Activated naive CD8-positive, alpha-beta T cell (primary cell): ENCODE results near the gene ZYX.
"Not testable (repeated sequence)": the region's sequence is repeated elsewhere in the genome, so short reads cannot be mapped to it uniquely, and the experiment has no call there.

ENCODE experiments used
- H3K27ac Mint-ChIP-seq: one replicate; pipeline ENCODE4 v1.8.0; 2021; ENCODE audit warnings: mixed read lengths
- H3K27me3 Mint-ChIP-seq: one replicate; pipeline ENCODE4 v1.8.0; 2021; ENCODE audit warnings: mixed read lengths
- H3K36me3 Mint-ChIP-seq: one replicate; pipeline ENCODE4 v1.8.0; 2021; ENCODE audit warnings: mixed read lengths
- H3K4me1 Mint-ChIP-seq: one replicate; pipeline ENCODE4 v1.8.0; 2021; ENCODE audit warnings: low read depth, mixed read lengths
- H3K4me3 Mint-ChIP-seq: one replicate; pipeline ENCODE4 v1.8.0; 2021; ENCODE audit warnings: mild to moderate bottlenecking, mixed read lengths
- H3K9me3 Mint-ChIP-seq: one replicate; pipeline ENCODE4 v1.8.0; 2021; ENCODE audit warnings: low read depth, mixed read lengths

Gene ZYX

GRCh38 chr7:143387156-143387975 lies 6.2 kb downstream of the ZYX start:
- Mint-ChIP-seq H3K27ac (no peak overlapping the region), H3K36me3 (peaks cover 3% of the 10 kb centered on the region), H3K4me1 (peaks cover 25% of the 10 kb centered on the region), H3K4me3 (no peak overlapping the region), H3K27me3 (no peaks in the 10 kb centered on the region), H3K9me3 (no peaks in the 10 kb centered on the region)

GRCh38 chr7:143388051-143388450 lies 6.9 kb downstream of the ZYX start:
- Mint-ChIP-seq H3K4me3 (no peak overlapping the region), H3K36me3 (peaks cover 3% of the 10 kb centered on the region), H3K27ac (no peak overlapping the region), H3K4me1 (peaks cover 18% of the 10 kb centered on the region), H3K9me3 (no peaks in the 10 kb centered on the region), H3K27me3 (no peaks in the 10 kb centered on the region)

GRCh38 chr7:143388491-143389101 lies 7.5 kb downstream of the ZYX start:
- H3K4me1 Mint-ChIP-seq, result peaks cover 15% of the 10 kb centered on the region
- H3K36me3 Mint-ChIP-seq, result peaks cover 3% of the 10 kb centered on the region
- H3K9me3 Mint-ChIP-seq, result no peaks in the 10 kb centered on the region
- no peak overlapping the region for H3K4me3 Mint-ChIP-seq
- H3K27me3 Mint-ChIP-seq, result no peaks in the 10 kb centered on the region
- H3K27ac Mint-ChIP-seq, result peak overlapping the region; percentile 77

- no peaks in the 10 kb centered on the region for H3K27me3 Mint-ChIP-seq
- H3K4me1 Mint-ChIP-seq, result peaks cover 18% of the 10 kb centered on the region
- H3K4me3 Mint-ChIP-seq, result no peak overlapping the region
- no peaks in the 10 kb centered on the region for H3K9me3 Mint-ChIP-seq
- peak overlapping the region; percentile 77 for H3K27ac Mint-ChIP-seq
- peaks cover 3% of the 10 kb centered on the region for H3K36me3 Mint-ChIP-seq
Measured at GRCh38 chr7:143389316-143390103, 8.4 kb downstream of the ZYX start.

GRCh38 chr7:143390104-143390772 lies 9.1 kb downstream of the ZYX start:
- Mint-ChIP-seq H3K9me3 (no peaks in the 10 kb centered on the region), H3K4me3 (no peak overlapping the region), H3K27ac (peak overlapping the region; percentile 77), H3K4me1 (peaks cover 23% of the 10 kb centered on the region), H3K36me3 (peaks cover 3% of the 10 kb centered on the region), H3K27me3 (no peaks in the 10 kb centered on the region)

GRCh38 chr7:143390773-143391317 lies 9.7 kb downstream of the ZYX start:
- Mint-ChIP-seq H3K27me3 (no peaks in the 10 kb centered on the region), H3K36me3 (peaks cover 3% of the 10 kb centered on the region), H3K4me1 (peaks cover 27% of the 10 kb centered on the region), H3K9me3 (no peaks in the 10 kb centered on the region), H3K27ac (peak overlapping the region; percentile 34), H3K4me3 (no peak overlapping the region)

- no peaks in the 10 kb centered on the region for H3K9me3 Mint-ChIP-seq
- no peaks in the 10 kb centered on the region for H3K27me3 Mint-ChIP-seq
- peaks cover 29% of the 10 kb centered on the region for H3K4me1 Mint-ChIP-seq
- peak overlapping the region; percentile 41 for H3K27ac Mint-ChIP-seq
- H3K4me3 Mint-ChIP-seq, result no peak overlapping the region
- H3K36me3 Mint-ChIP-seq, result peaks cover 3% of the 10 kb centered on the region
Measured at GRCh38 chr7:143391462-143392404, 10.6 kb downstream of the ZYX start.

GRCh38 chr7:143392427-143392826 lies 11.3 kb downstream of the ZYX start:
- H3K27me3 Mint-ChIP-seq, H3K4me3 Mint-ChIP-seq, H3K36me3 Mint-ChIP-seq, H3K9me3 Mint-ChIP-seq: not testable (repeated sequence)
- H3K4me1 Mint-ChIP-seq, result peaks cover 29% of the 10 kb centered on the region
- peak overlapping the region; percentile 41 for H3K27ac Mint-ChIP-seq

- Mint-ChIP-seq H3K27me3 (no peaks in the 10 kb centered on the region), H3K9me3 (no peaks in the 10 kb centered on the region), H3K36me3 (peaks cover 3% of the 10 kb centered on the region), H3K4me3 (no peak overlapping the region), H3K4me1 (peaks cover 26% of the 10 kb centered on the region), H3K27ac (peak overlapping the region; percentile 68)
Measured at GRCh38 chr7:143392875-143393266, 11.7 kb downstream of the ZYX start.

GRCh38 chr7:143393267-143394041 lies 12.3 kb downstream of the ZYX start:
- peaks cover 26% of the 10 kb centered on the region for H3K4me1 Mint-ChIP-seq
- H3K9me3 Mint-ChIP-seq, result no peaks in the 10 kb centered on the region
- H3K27me3 Mint-ChIP-seq, result no peaks in the 10 kb centered on the region
- peaks cover 3% of the 10 kb centered on the region for H3K36me3 Mint-ChIP-seq
- H3K4me3 Mint-ChIP-seq, result no peak overlapping the region
- peak overlapping the region; percentile 35 for H3K27ac Mint-ChIP-seq

GRCh38 chr7:143394068-143394467 lies 12.9 kb downstream of the ZYX start:
- Mint-ChIP-seq H3K36me3 (peaks cover 3% of the 10 kb centered on the region), H3K4me1 (peaks cover 24% of the 10 kb centered on the region), H3K27me3 (no peaks in the 10 kb centered on the region), H3K4me3 (no peak overlapping the region), H3K9me3 (no peaks in the 10 kb centered on the region), H3K27ac (peak overlapping the region; percentile 35)

- H3K27ac Mint-ChIP-seq, result peak overlapping the region; percentile 70
- peaks cover 18% of the 10 kb centered on the region for H3K4me1 Mint-ChIP-seq
- H3K36me3 Mint-ChIP-seq, result peaks cover 3% of the 10 kb centered on the region
- no peak overlapping the region for H3K4me3 Mint-ChIP-seq
- H3K27me3 Mint-ChIP-seq, result no peaks in the 10 kb centered on the region
- H3K9me3 Mint-ChIP-seq, result no peaks in the 10 kb centered on the region
Measured at GRCh38 chr7:143394777-143395176, 13.6 kb downstream of the ZYX start.
